WTC11 (cell line): ENCODE data around the gene KLC1. TPM values are rescaled to one million over a fixed set of nuclear protein-coding genes. Genes with fewer than 3 reads are reported as not detected.

Experiments used
- ATAC-seq: fragments of 200-7000 bp; cut with Tn5 transposase; 2 replicates; pipeline ENCODE4 v1.10.0; 2021; ENCODE audit warnings: mild to moderate bottlenecking, moderate library complexity
- CTCF ChIA-PET: fragments of 300-600 bp; sonication (Branson Sonifier 250); formaldehyde crosslinking; loops from one replicate; lab custom pipeline; 2021; ENCODE audit warnings: antibody characterized with exemption; lab: Charles Lee
- POLR2A ChIA-PET: fragments of 350-600 bp; sonication (Branson Sonifier 250); formaldehyde crosslinking; loops from one replicate; lab custom pipeline; 2021; ENCODE audit warnings: antibody characterized with exemption; lab: Charles Lee
- DNase-seq: peaks from one replicate; pipeline ENCODE4 v3.0.0; 2021; ENCODE audit warnings: low spot score
- H3K27ac Mint-ChIP-seq: 2 replicates; pipeline ENCODE4 v1.8.0; 2021; ENCODE audit warnings: mixed read lengths
- H3K27me3 Mint-ChIP-seq: 2 replicates; pipeline ENCODE4 v1.8.0; 2021; ENCODE audit warnings: low read depth, mild to moderate bottlenecking, moderate library complexity, mixed read lengths
- H3K36me3 Mint-ChIP-seq: 2 replicates; pipeline ENCODE4 v1.8.0; 2021; ENCODE audit warnings: mixed read lengths
- H3K4me1 Mint-ChIP-seq: 2 replicates; pipeline ENCODE4 v1.8.0; 2022; ENCODE audit warnings: mixed read lengths
- H3K4me3 Mint-ChIP-seq: 2 replicates; pipeline ENCODE4 v1.8.0; 2021; ENCODE audit warnings: mild to moderate bottlenecking, moderate library complexity, mixed read lengths
- H3K9me3 Mint-ChIP-seq: 2 replicates; pipeline ENCODE4 v1.8.0; 2021; ENCODE audit warnings: mixed read lengths
- ATF1 ChIP-seq: sonication (generic); formaldehyde crosslinking; IDR thresholded peaks from 2 replicates; pipeline ENCODE4 v1.8.1; 2023; ENCODE audit warnings: mild to moderate bottlenecking, moderate library complexity, missing genetic modification reagents
- CREM ChIP-seq: sonication (generic); formaldehyde crosslinking; IDR thresholded peaks from 2 replicates; pipeline ENCODE4 v1.8.1; 2022; ENCODE audit warnings: mild to moderate bottlenecking, missing genetic modification reagents, moderate library complexity
- FOXK1 ChIP-seq: sonication (generic); formaldehyde crosslinking; IDR thresholded peaks from 2 replicates; pipeline ENCODE4 v1.8.0; 2022; ENCODE audit warnings: mild to moderate bottlenecking, moderate library complexity, missing genetic modification reagents
- GRHL2 ChIP-seq: fragments of 250-450 bp; sonication (Bioruptor Pico); IDR thresholded peaks from 2 replicates; pipeline ENCODE4 v1.8.0; 2022; ENCODE audit warnings: mild to moderate bottlenecking, moderate library complexity; ENCODE audit not compliant: insufficient replicate concordance, severe bottlenecking
- HMGXB4 ChIP-seq: sonication (generic); formaldehyde crosslinking; IDR thresholded peaks from 2 replicates; pipeline ENCODE4 v1.8.1; 2023; ENCODE audit warnings: mild to moderate bottlenecking, moderate library complexity, missing genetic modification reagents
- IRF2 ChIP-seq: sonication (generic); formaldehyde crosslinking; IDR thresholded peaks from 2 replicates; pipeline ENCODE4 v1.8.0; 2022; ENCODE audit warnings: low read depth, missing genetic modification reagents, borderline replicate concordance
- KAT7 ChIP-seq: sonication (generic); formaldehyde crosslinking; IDR thresholded peaks from 2 replicates; pipeline ENCODE4 v1.8.1; 2023; ENCODE audit warnings: missing genetic modification reagents, mild to moderate bottlenecking, borderline replicate concordance
- MXD4 ChIP-seq: fragments of 250-450 bp; sonication (Bioruptor Pico); IDR thresholded peaks from 2 replicates; pipeline ENCODE4 v1.8.0; 2021; ENCODE audit warnings: mild to moderate bottlenecking, moderate library complexity, borderline replicate concordance
- NFE2L1 ChIP-seq: sonication (generic); formaldehyde crosslinking; IDR thresholded peaks from 2 replicates; pipeline ENCODE4 v1.8.1; 2023; ENCODE audit warnings: missing genetic modification reagents
- NR1H2 ChIP-seq: sonication (generic); formaldehyde crosslinking; IDR thresholded peaks from 2 replicates; pipeline ENCODE4 v1.9.0; 2021; ENCODE audit warnings: mild to moderate bottlenecking, moderate library complexity, missing genetic modification reagents
- NR2C2 ChIP-seq: sonication (generic); formaldehyde crosslinking; IDR thresholded peaks from 2 replicates; pipeline ENCODE4 v1.8.0; 2022; ENCODE audit warnings: mild to moderate bottlenecking, missing genetic modification reagents
- PRRX2 ChIP-seq: fragments of 250-450 bp; sonication (Bioruptor Pico); IDR thresholded peaks from 2 replicates; pipeline ENCODE4 v1.8.0; 2021; ENCODE audit warnings: mild to moderate bottlenecking
- SOX15 ChIP-seq: fragments of 250-450 bp; sonication (Bioruptor Pico); IDR thresholded peaks from 2 replicates; pipeline ENCODE4 v1.9.0; 2021; ENCODE audit warnings: mild to moderate bottlenecking
- TP53 ChIP-seq: sonication (generic); formaldehyde crosslinking; IDR thresholded peaks from 2 replicates; pipeline ENCODE4 v1.8.1; 2023; ENCODE audit warnings: mild to moderate bottlenecking, missing genetic modification reagents
- ZNF121 ChIP-seq: sonication (generic); formaldehyde crosslinking; IDR thresholded peaks from 2 replicates; pipeline ENCODE4 v1.8.0; 2023; ENCODE audit warnings: missing genetic modification reagents
- ZNF219 ChIP-seq: sonication (generic); formaldehyde crosslinking; IDR thresholded peaks from 2 replicates; pipeline ENCODE4 v1.8.0; 2023; ENCODE audit warnings: missing genetic modification reagents, mild to moderate bottlenecking, borderline replicate concordance
- ZNF317 ChIP-seq: sonication (generic); formaldehyde crosslinking; IDR thresholded peaks from 2 replicates; pipeline ENCODE4 v1.8.1; 2023; ENCODE audit warnings: low read depth, mild to moderate bottlenecking, moderate library complexity, missing genetic modification reagents, borderline replicate concordance
- ZNF396 ChIP-seq: fragments of 250-450 bp; sonication (Bioruptor Pico); IDR thresholded peaks from 2 replicates; pipeline ENCODE4 v1.8.0; 2021; ENCODE audit warnings: mild to moderate bottlenecking, moderate library complexity, borderline replicate concordance
- ZNF425 ChIP-seq: fragments of 250-450 bp; sonication (Bioruptor Pico); conservative IDR thresholded peaks from 2 replicates; pipeline ENCODE4 v1.9.0; 2021; ENCODE audit warnings: mild to moderate bottlenecking
- total RNA-seq: library from RNA; stranded (reverse); gene quantifications from 3 replicates; pipeline ENCODE4 v1.2.3, GENCODE V29; 2021
- TF ChIP-seq, protein P1 (sequence below): fragments of 250-450 bp; sonication (Bioruptor Pico); IDR thresholded peaks from 2 replicates; pipeline ENCODE4 v2.1.2; 2022; ENCODE audit warnings: mild to moderate bottlenecking, moderate library complexity
- TF ChIP-seq, protein P2 (sequence below): sonication (generic); formaldehyde crosslinking; IDR thresholded peaks from 2 replicates; pipeline ENCODE4 v1.8.0; 2022; ENCODE audit warnings: missing genetic modification reagents
- TF ChIP-seq, protein P3 (sequence below): sonication (generic); formaldehyde crosslinking; IDR thresholded peaks from 2 replicates; pipeline ENCODE4 v1.8.0; 2022; ENCODE audit warnings: mild to moderate bottlenecking, missing genetic modification reagents
- TF ChIP-seq, protein P4 (sequence below): sonication (generic); formaldehyde crosslinking; IDR thresholded peaks from 2 replicates; pipeline ENCODE4 v1.8.1; 2022; ENCODE audit warnings: low read depth, missing genetic modification reagents, borderline replicate concordance

The KLC1 gene
- total RNA-seq, 1 experiment from 2014 or later: 171 TPM

- ChIA-PET CTCF (interaction anchor here (0.6 to 1.1 kb wide), 2 partner anchors 78 to 266 kb away, joined by 3 read pairs; no protein-coding TSS in a partner anchor), POLR2A (no interaction called here)
- Mint-ChIP-seq H3K27ac (no peak overlapping the region; the same call in 1 of the 2 replicates), H3K27me3 (no peaks in the 10 kb centered on the region), H3K36me3 (no peaks in the 10 kb centered on the region), H3K4me3 (no peak overlapping the region), H3K9me3 (no peaks in the 10 kb centered on the region), H3K4me1 (no peaks in the 10 kb centered on the region)
- no peak for DNase-seq
- TF ChIP-seq, protein P1, sequence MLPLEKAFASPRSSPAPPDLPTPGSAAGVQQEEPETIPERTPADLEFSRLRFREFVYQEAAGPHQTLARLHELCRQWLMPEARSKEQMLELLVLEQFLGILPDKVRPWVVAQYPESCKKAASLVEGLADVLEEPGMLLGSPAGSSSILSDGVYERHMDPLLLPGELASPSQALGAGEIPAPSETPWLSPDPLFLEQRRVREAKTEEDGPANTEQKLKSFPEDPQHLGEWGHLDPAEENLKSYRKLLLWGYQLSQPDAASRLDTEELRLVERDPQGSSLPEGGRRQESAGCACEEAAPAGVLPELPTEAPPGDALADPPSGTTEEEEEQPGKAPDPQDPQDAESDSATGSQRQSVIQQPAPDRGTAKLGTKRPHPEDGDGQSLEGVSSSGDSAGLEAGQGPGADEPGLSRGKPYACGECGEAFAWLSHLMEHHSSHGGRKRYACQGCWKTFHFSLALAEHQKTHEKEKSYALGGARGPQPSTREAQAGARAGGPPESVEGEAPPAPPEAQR (CRISPR knock-in tag): no peak
- TF ChIP-seq, protein P2, sequence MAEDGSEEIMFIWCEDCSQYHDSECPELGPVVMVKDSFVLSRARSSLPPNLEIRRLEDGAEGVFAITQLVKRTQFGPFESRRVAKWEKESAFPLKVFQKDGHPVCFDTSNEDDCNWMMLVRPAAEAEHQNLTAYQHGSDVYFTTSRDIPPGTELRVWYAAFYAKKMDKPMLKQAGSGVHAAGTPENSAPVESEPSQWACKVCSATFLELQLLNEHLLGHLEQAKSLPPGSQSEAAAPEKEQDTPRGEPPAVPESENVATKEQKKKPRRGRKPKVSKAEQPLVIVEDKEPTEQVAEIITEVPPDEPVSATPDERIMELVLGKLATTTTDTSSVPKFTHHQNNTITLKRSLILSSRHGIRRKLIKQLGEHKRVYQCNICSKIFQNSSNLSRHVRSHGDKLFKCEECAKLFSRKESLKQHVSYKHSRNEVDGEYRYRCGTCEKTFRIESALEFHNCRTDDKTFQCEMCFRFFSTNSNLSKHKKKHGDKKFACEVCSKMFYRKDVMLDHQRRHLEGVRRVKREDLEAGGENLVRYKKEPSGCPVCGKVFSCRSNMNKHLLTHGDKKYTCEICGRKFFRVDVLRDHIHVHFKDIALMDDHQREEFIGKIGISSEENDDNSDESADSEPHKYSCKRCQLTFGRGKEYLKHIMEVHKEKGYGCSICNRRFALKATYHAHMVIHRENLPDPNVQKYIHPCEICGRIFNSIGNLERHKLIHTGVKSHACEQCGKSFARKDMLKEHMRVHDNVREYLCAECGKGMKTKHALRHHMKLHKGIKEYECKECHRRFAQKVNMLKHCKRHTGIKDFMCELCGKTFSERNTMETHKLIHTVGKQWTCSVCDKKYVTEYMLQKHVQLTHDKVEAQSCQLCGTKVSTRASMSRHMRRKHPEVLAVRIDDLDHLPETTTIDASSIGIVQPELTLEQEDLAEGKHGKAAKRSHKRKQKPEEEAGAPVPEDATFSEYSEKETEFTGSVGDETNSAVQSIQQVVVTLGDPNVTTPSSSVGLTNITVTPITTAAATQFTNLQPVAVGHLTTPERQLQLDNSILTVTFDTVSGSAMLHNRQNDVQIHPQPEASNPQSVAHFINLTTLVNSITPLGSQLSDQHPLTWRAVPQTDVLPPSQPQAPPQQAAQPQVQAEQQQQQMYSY (CRISPR knock-in tag): no peak
- TF ChIP-seq NFE2L1 (CRISPR knock-in tag) (no peak), ZNF121 (CRISPR knock-in tag) (no peak), ZNF219 (no peak), IRF2 (no peak), FOXK1 (CRISPR knock-in tag) (no peak), ZNF317 (no peak), HMGXB4 (no peak), MXD4 (CRISPR knock-in tag) (no peak)
- TF ChIP-seq, protein P3, sequence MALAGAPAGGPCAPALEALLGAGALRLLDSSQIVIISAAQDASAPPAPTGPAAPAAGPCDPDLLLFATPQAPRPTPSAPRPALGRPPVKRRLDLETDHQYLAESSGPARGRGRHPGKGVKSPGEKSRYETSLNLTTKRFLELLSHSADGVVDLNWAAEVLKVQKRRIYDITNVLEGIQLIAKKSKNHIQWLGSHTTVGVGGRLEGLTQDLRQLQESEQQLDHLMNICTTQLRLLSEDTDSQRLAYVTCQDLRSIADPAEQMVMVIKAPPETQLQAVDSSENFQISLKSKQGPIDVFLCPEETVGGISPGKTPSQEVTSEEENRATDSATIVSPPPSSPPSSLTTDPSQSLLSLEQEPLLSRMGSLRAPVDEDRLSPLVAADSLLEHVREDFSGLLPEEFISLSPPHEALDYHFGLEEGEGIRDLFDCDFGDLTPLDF: no peak
- TF ChIP-seq, protein P4, sequence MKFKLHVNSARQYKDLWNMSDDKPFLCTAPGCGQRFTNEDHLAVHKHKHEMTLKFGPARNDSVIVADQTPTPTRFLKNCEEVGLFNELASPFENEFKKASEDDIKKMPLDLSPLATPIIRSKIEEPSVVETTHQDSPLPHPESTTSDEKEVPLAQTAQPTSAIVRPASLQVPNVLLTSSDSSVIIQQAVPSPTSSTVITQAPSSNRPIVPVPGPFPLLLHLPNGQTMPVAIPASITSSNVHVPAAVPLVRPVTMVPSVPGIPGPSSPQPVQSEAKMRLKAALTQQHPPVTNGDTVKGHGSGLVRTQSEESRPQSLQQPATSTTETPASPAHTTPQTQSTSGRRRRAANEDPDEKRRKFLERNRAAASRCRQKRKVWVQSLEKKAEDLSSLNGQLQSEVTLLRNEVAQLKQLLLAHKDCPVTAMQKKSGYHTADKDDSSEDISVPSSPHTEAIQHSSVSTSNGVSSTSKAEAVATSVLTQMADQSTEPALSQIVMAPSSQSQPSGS (CRISPR knock-in tag): no peak
- no peak for ATAC-seq
Measured at GRCh38 chr14:103641161-103641560, 12.2 kb downstream of the KLC1 start.

GRCh38 chr14:103646189-103646588 is 17.2 kb downstream of the KLC1 start:
- Mint-ChIP-seq H3K9me3 (no peaks in the 10 kb centered on the region), H3K4me1 (no peaks in the 10 kb centered on the region), H3K27ac (no peak overlapping the region), H3K4me3 (no peak overlapping the region), H3K27me3 (no peaks in the 10 kb centered on the region), H3K36me3 (0 out of 2 replicates have a peak, but pooled peaks cover 3% of the 10 kb centered on the region)
- ChIA-PET CTCF (no interaction called here), POLR2A (no interaction called here)
- ATAC-seq (no peak), DNase-seq (no peak)
- TF ChIP-seq ZNF396 (CRISPR knock-in tag) (no peak), GRHL2 (CRISPR knock-in tag) (no peak), CREM (CRISPR knock-in tag) (no peak), PRRX2 (CRISPR knock-in tag) (no peak), NR1H2 (CRISPR knock-in tag) (no peak), ATF1 (no peak), TP53 (CRISPR knock-in tag) (no peak), KAT7 (no peak), SOX15 (CRISPR knock-in tag) (no peak), ZNF425 (CRISPR knock-in tag) (no peak), NR2C2 (CRISPR knock-in tag) (no peak)
